Measurements from ENCODE around the gene MYZAP.

DNA sequence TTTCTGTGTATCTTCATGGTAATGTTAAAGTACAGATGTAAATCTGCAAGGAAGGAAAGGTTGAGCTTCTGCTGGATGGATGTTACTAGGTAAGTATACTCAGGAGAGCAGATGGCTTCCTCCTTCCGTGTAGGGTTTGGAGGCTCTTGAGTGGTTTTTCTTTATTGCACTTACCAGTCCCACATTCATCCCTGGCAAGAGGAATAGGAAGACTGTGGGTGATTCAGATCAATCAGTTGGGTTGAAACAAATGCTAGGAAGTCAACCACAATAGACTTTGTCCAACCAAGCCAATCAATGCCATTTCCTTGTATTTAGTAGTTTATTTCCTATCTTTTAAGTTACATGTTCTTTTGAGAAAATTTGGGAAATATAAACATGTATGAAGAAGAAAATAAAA is 26.6 kb downstream of the MYZAP start:
- TF ChIP-seq, protein P1, sequence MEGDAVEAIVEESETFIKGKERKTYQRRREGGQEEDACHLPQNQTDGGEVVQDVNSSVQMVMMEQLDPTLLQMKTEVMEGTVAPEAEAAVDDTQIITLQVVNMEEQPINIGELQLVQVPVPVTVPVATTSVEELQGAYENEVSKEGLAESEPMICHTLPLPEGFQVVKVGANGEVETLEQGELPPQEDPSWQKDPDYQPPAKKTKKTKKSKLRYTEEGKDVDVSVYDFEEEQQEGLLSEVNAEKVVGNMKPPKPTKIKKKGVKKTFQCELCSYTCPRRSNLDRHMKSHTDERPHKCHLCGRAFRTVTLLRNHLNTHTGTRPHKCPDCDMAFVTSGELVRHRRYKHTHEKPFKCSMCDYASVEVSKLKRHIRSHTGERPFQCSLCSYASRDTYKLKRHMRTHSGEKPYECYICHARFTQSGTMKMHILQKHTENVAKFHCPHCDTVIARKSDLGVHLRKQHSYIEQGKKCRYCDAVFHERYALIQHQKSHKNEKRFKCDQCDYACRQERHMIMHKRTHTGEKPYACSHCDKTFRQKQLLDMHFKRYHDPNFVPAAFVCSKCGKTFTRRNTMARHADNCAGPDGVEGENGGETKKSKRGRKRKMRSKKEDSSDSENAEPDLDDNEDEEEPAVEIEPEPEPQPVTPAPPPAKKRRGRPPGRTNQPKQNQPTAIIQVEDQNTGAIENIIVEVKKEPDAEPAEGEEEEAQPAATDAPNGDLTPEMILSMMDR (IDR thresholded peaks at IDR 0.05), result no peak
- TF ChIP-seq POLR2A (IDR thresholded peaks at IDR 0.05), result no peak

All from heart left ventricle (tissue), 13 donors.